Mononuclear cell (primary cell): Measurements from ENCODE around the gene PTPRS. TPM values are rescaled to one million over a fixed set of nuclear protein-coding genes. Genes with fewer than 3 reads are reported as not detected.

Experiments
- H3K27me3 ChIP-seq: 2 replicates; pipeline ENCODE4 v1.6.0; 2011; ENCODE audit warnings: low read length, control low read depth; ENCODE audit not compliant: insufficient read depth
- H3K4me1 ChIP-seq: 2 replicates; pipeline ENCODE4 v1.5.1; 2011; ENCODE audit warnings: mild to moderate bottlenecking, low read length, control low read depth; ENCODE audit not compliant: insufficient read depth
- H3K4me3 ChIP-seq: 2 replicates; pipeline ENCODE4 v1.5.1; 2011; ENCODE audit warnings: mild to moderate bottlenecking, low read length, moderate library complexity
- H3K9me3 ChIP-seq: 2 replicates; pipeline ENCODE4 v1.5.1; 2011; ENCODE audit warnings: low read depth, mild to moderate bottlenecking, control low read depth, low read length
- total RNA-seq: library from RNA; depleted of rRNA; stranded (reverse); fragments of >200 nt; gene quantifications from one replicate; pipeline ENCODE4 v1.2.3, GENCODE V29; 2012

PTPRS gene
- total RNA-seq, 1 donor, result 5.9 TPM

DNA sequence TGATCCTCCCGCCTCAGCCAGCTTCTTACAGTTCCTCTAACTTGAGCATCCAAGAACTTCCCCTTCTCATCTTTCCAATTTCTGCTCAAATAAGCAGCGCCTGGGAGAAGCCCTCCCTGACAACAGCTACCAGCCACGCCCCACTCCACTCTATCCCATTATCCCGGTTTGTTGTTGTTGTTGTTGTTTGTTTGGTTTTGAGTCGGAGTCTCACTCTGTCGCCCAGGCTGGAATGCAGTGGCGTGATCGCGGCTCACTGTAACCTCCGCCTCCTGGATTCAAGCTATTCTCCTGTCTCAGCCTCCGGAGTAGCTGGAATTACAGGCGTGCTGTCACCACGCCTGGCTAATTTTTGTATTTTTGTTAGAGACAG, 822 bp upstream of the PTPRS start:
- no peak overlapping the region for H3K4me3 ChIP-seq
- peaks cover 7% of the 10 kb centered on the region for H3K4me1 ChIP-seq
- no peaks in the 10 kb centered on the region for H3K9me3 ChIP-seq
- peaks cover 25% of the 10 kb centered on the region for H3K27me3 ChIP-seq

GRCh38 chr19:5339950-5340636, 519 bp downstream of the PTPRS start:
- no peaks in the 10 kb centered on the region for H3K9me3 ChIP-seq
- H3K4me3 ChIP-seq, result peak overlapping the region; percentile 23
- peaks cover 31% of the 10 kb centered on the region for H3K27me3 ChIP-seq
- peaks cover 7% of the 10 kb centered on the region for H3K4me1 ChIP-seq

- H3K27me3 ChIP-seq, result peaks cover 32% of the 10 kb centered on the region
- no peak overlapping the region for H3K4me3 ChIP-seq
- H3K9me3 ChIP-seq, result no peaks in the 10 kb centered on the region
- peaks cover 7% of the 10 kb centered on the region for H3K4me1 ChIP-seq
These were observed 1.2 kb downstream of the PTPRS start for GRCh38 chr19:5339198-5339949.

GRCh38 chr19:5338656-5339197, 1.9 kb downstream of the PTPRS start:
- H3K4me1 ChIP-seq, result peaks cover 7% of the 10 kb centered on the region
- peaks cover 32% of the 10 kb centered on the region for H3K27me3 ChIP-seq
- no peaks in the 10 kb centered on the region for H3K9me3 ChIP-seq
- H3K4me3 ChIP-seq, result no peak overlapping the region

DNA sequence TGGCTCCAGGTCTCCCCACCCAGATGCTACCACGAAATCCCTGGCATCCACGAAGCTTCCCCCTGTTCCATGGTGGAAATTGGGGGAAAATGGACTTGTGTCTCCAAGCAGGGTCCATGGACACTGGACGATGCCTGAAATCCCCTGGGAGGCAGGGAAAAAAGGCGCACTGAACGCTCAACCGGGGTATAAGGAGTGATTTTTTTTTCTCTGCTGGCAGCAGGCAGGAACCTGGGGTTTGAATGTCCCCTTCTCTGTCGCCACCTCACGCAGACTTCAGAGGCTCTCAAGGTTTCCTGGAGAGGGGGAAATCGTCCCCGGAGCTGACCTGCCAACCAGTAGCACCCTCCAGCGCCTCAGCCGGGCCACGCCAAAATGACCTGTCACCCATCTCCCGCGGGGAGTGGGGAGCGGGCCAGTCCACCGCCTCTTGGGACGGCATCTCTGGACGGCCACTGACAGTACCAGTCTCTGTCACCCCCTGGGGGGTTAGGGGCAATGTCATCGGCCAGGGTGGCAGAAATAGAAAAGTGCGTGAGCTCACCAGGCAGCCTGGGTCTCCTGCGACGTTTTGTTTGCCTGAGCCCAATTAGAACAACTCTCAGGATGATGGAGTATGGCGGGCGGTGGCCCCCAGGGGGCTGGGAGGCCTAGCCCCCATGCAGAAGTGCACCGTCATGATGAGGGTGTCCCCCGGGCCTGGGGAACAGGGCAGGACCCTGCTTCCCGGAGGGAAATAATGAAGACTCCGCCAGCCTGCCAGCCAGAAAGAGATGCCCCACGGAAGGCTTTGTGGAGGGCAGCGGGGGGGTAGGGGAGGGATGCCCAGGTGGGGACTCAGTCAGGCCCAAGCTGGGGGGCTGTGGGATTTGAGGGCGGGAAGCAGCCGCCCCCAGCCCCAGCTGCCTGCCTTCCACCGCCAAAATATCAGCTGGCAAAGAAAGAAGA, 2.6 kb downstream of the PTPRS start:
- Histone ChIP-seq H3K27me3 (peaks cover 32% of the 10 kb centered on the region), H3K9me3 (no peaks in the 10 kb centered on the region), H3K4me1 (peaks cover 7% of the 10 kb centered on the region), H3K4me3 (no peak overlapping the region)

GRCh38 chr19:5337126-5337525, 3.5 kb downstream of the PTPRS start:
- no peak overlapping the region for H3K4me3 ChIP-seq
- peaks cover 32% of the 10 kb centered on the region for H3K27me3 ChIP-seq
- no peaks in the 10 kb centered on the region for H3K9me3 ChIP-seq

DNA sequence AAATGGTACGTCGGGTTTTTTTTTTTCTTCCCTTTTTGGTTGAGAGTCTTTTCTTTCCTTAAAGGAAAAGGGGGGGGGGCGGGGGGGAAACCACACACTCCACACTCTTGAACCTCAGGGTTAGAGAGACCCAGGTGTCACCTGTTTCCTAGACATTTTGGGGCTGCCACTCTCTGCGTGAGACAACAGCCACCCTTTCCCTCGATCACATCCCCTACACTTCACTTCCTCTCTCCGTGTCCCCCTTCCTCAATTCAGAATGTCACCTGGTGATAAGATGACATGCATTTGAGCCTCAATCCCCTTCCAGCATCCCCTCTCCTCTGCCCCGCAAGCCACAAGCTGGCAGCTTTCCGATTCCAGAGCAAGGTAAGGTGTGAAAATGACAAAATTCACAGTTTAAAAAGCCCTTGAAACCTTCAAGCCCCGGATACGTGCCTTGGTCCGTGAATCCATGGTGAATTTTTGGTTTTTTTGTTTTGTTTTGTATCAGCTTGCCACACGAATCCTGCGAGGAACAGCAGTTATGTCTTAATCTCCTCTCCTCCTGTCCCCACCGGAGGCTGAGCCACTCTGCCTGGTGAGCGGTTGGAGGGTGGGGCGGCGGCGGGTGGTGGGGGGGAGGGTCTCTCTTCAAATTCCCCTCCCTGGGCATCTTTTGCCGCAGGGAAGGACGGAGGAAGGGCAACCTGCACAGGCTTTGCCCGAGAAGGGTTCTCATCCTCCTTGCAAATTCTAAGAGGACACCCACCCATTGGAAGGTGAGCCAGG, 4.2 kb downstream of the PTPRS start:
- Histone ChIP-seq H3K27me3 (peaks cover 32% of the 10 kb centered on the region), H3K4me1 (peaks cover 7% of the 10 kb centered on the region), H3K4me3 (no peak overlapping the region), H3K9me3 (no peaks in the 10 kb centered on the region)

More at GRCh38 chr19:5337126-5337525, 3.5 kb downstream of the PTPRS start:
- H3K4me1 ChIP-seq, result peaks cover 7% of the 10 kb centered on the region

DNA sequence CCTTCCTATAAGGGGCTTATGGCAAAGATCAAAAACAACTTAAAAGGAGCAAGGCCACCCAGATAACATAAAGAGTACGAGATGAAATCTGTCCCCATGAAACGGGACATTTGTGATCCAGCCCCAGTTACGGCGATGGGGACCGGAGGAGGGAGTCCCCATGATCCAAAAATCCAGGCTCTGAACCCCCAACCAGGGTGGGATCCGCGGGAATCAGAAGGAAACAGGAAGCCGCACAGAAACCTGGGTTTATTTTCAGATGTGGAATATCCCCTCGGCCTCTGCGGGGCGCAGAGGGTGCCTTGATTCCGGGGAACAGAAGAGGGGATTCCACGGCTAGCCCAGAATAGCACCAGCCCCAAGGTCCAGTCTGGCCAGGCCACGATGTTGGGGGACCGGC, 5.0 kb downstream of the PTPRS start:
- H3K27me3 ChIP-seq, result peaks cover 27% of the 10 kb centered on the region
- H3K4me1 ChIP-seq, result peaks cover 7% of the 10 kb centered on the region
- no peaks in the 10 kb centered on the region for H3K9me3 ChIP-seq
- no peak overlapping the region for H3K4me3 ChIP-seq

- no peak overlapping the region for H3K4me3 ChIP-seq
- H3K27me3 ChIP-seq, result peaks cover 27% of the 10 kb centered on the region
- no peaks in the 10 kb centered on the region for H3K9me3 ChIP-seq
- H3K4me1 ChIP-seq, result peaks cover 7% of the 10 kb centered on the region
These were observed 5.7 kb downstream of the PTPRS start for GRCh38 chr19:5334824-5335500.

DNA sequence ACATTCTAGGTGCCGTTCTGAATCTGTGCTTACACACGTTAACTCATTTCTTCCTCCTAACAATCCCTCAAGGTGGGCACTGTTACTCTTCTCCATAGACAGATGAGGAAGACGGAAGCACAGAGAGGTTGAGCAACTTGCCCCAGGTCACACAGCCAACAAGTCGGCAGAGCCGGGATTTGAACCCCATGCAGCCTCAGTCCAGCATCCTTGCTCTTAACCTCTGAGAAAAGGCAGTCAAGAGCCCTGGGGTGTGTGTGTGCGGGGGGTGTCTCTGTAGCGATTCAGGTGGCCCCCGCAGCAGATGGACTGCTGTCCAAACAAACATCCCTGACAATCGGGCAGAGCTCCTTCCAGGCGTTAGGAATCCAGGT, 6.3 kb downstream of the PTPRS start:
- Histone ChIP-seq H3K27me3 (peaks cover 26% of the 10 kb centered on the region), H3K4me1 (peaks cover 6% of the 10 kb centered on the region), H3K9me3 (no peaks in the 10 kb centered on the region), H3K4me3 (no peak overlapping the region)

DNA sequence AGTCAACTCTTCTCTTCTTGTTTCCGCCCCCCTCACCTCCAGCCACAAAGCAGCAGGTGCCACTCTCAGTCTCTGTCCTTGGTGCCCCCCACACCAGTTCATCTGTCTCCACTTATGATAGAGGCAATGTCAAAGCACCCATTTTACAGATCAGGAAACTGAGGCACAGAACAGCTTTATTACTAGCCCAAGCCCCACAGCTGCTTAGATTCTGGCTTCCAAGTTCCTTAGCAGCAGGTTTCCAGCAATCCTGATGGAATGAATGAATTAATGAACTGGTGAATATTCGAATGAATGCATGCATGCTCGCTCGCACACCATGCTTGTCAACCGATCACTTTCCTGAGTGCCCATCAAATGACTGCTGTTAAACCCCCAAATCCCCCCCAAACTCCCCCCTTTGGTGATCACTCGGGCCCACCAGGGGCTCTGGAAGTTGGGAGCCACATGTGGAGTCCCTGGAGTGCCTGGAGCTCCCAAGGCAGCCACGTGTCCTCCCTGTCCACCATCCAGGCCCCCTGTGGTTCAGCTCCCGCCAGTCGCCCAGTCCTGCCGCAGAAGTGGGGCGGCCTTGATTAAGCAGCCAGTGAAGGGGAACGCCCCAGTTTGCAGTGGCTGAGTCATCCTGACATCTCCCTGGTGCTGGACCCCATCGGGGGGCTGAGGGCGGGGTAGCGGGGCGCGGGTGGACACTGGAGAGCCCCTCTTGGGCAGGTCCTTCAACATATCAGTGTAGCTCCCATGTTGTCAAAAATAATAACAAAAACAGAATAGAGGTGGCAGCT, 6.8 kb downstream of the PTPRS start:
- H3K27me3 ChIP-seq, result peaks cover 20% of the 10 kb centered on the region
- peaks cover under 1% of the 10 kb centered on the region for H3K4me1 ChIP-seq
- no peaks in the 10 kb centered on the region for H3K9me3 ChIP-seq
- no peak overlapping the region for H3K4me3 ChIP-seq

DNA sequence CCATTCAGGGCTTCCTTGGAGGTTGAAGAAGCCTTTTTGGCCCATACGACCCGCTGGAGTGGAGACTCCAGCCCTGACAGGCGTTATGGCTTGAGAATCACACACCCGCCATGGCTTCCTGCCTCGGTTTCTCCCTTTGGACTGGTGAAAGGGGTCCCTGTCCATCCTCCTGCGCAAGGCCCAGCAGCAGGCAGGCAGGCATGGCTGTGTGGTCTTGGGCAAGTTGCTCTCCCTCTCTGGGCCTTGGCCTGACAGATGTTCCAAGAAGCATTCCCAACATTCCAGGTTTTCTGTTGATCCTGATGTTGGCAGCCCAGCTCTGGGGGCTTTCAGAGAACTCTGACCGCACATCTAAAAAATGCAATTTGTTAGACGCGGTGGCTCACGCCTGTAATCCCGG, 8.1 kb downstream of the PTPRS start:
- H3K4me1 ChIP-seq, result no peaks in the 10 kb centered on the region
- H3K27me3 ChIP-seq, result peaks cover 15% of the 10 kb centered on the region
- H3K4me3 ChIP-seq, result no peak overlapping the region
- no peaks in the 10 kb centered on the region for H3K9me3 ChIP-seq

- H3K27me3 ChIP-seq, result peaks cover 8% of the 10 kb centered on the region
- no peaks in the 10 kb centered on the region for H3K9me3 ChIP-seq
- H3K4me1 ChIP-seq, result no peaks in the 10 kb centered on the region
- no peak overlapping the region for H3K4me3 ChIP-seq
These were observed 8.8 kb downstream of the PTPRS start for GRCh38 chr19:5331790-5332189.
